ENCODE results near the gene CCDC197.

GRCh38 chr14:94029265-94029664 lies 32.2 kb downstream of the CCDC197 start:
- TF ChIP-seq, protein P1, sequence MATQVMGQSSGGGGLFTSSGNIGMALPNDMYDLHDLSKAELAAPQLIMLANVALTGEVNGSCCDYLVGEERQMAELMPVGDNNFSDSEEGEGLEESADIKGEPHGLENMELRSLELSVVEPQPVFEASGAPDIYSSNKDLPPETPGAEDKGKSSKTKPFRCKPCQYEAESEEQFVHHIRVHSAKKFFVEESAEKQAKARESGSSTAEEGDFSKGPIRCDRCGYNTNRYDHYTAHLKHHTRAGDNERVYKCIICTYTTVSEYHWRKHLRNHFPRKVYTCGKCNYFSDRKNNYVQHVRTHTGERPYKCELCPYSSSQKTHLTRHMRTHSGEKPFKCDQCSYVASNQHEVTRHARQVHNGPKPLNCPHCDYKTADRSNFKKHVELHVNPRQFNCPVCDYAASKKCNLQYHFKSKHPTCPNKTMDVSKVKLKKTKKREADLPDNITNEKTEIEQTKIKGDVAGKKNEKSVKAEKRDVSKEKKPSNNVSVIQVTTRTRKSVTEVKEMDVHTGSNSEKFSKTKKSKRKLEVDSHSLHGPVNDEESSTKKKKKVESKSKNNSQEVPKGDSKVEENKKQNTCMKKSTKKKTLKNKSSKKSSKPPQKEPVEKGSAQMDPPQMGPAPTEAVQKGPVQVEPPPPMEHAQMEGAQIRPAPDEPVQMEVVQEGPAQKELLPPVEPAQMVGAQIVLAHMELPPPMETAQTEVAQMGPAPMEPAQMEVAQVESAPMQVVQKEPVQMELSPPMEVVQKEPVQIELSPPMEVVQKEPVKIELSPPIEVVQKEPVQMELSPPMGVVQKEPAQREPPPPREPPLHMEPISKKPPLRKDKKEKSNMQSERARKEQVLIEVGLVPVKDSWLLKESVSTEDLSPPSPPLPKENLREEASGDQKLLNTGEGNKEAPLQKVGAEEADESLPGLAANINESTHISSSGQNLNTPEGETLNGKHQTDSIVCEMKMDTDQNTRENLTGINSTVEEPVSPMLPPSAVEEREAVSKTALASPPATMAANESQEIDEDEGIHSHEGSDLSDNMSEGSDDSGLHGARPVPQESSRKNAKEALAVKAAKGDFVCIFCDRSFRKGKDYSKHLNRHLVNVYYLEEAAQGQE (IDR thresholded peaks at IDR 0.05; ENCODE audit: low read depth), result no peak
- TF ChIP-seq CEBPB (IDR thresholded peaks at IDR 0.05) (no peak), RAD21 (IDR thresholded peaks at IDR 0.05; ENCODE audit: low read depth) (no peak), TAF1 (IDR thresholded peaks at IDR 0.05; ENCODE audit: low read depth) (no peak), EP300 (IDR thresholded peaks at IDR 0.05; ENCODE audit: borderline replicate concordance) (no peak), CREB1 (IDR thresholded peaks at IDR 0.05; ENCODE audit: low read depth) (no peak), FOXM1 (IDR thresholded peaks at IDR 0.05; ENCODE audit: borderline replicate concordance, low read depth) (no peak), MAX (IDR thresholded peaks at IDR 0.05) (no peak), NFIC (IDR thresholded peaks at IDR 0.05) (no peak)
